GM12865 (cell line): ENCODE measurements around the gene MBD6.

Source experiments
- DNase-seq: peaks from one replicate; pipeline ENCODE4 v3.0.0; 2010; ENCODE audit warnings: low read depth
- H3K4me3 ChIP-seq: 2 replicates; pipeline ENCODE4 v1.5.1; 2011; ENCODE audit warnings: mild to moderate bottlenecking, low read depth, low read length, control low read depth
- CTCF ChIP-seq: IDR thresholded peaks from 2 replicates; pipeline ENCODE4 v1.5.1; 2011; ENCODE audit warnings: low read length, control low read depth, low read depth, inconsistent platforms; ENCODE audit not compliant: insufficient read depth; ENCODE audit errors: missing control alignments

The MBD6 gene

GRCh38 chr12:57534991-57535543, 12.4 kb downstream of the MBD6 start:
- H3K4me3 ChIP-seq: no peak overlapping the region
- TF ChIP-seq CTCF: no peak
- no peak for DNase-seq

GRCh38 chr12:57535764-57536596, 13.4 kb downstream of the MBD6 start:
- no peak for DNase-seq
- no peak for TF ChIP-seq CTCF
- H3K4me3 ChIP-seq: no peak overlapping the region

- DNase-seq: no peak
- no peak for TF ChIP-seq CTCF
- H3K4me3 ChIP-seq: no peak overlapping the region
Observed at GRCh38 chr12:57536597-57536942, 13.9 kb downstream of the MBD6 start.

GRCh38 chr12:57539134-57539768, 16.6 kb downstream of the MBD6 start:
- no peak for DNase-seq
- no peak for TF ChIP-seq CTCF
- no peak overlapping the region for H3K4me3 ChIP-seq

GRCh38 chr12:57541001-57541400, 18.4 kb downstream of the MBD6 start:
- no peak overlapping the region for H3K4me3 ChIP-seq
- no peak for DNase-seq
- no peak for TF ChIP-seq CTCF

- no peak for DNase-seq
- H3K4me3 ChIP-seq: no peak overlapping the region
- TF ChIP-seq CTCF: no peak
Observed at GRCh38 chr12:57541717-57542116, 19.1 kb downstream of the MBD6 start.
